Subcutaneous abdominal adipose tissue (tissue), 5 donors: ENCODE results near the gene ADGRF5.
A peak's percentile ranks its signal among the peaks of the same experiment; 100 is the strongest.

Experiments
- H3K27ac ChIP-seq: one replicate; pipeline ENCODE4 v1.7.0; 2013; ENCODE audit warnings: low read depth, mild to moderate bottlenecking, inconsistent platforms, low read length, moderate library complexity
- H3K27me3 ChIP-seq, 5 donors: one replicate each; pipeline ENCODE4 v1.7.0; 2013; ENCODE audit warnings: low read length in 5 of 5, inconsistent platforms in 1 of 5; ENCODE audit not compliant: control insufficient read depth in 5 of 5, insufficient read depth in 4 of 5
- H3K36me3 ChIP-seq, 5 donors: one replicate each; pipeline ENCODE4 v1.7.0; 2013; ENCODE audit warnings: low read length in 5 of 5; ENCODE audit not compliant: control insufficient read depth in 5 of 5, insufficient read depth in 5 of 5
- H3K4me1 ChIP-seq, 5 donors: one replicate each; pipeline ENCODE4 v1.7.0; 2013; ENCODE audit warnings: low read length in 5 of 5, mild to moderate bottlenecking in 3 of 5, moderate library complexity in 1 of 5; ENCODE audit not compliant: control insufficient read depth in 5 of 5, insufficient read depth in 5 of 5
- H3K4me3 ChIP-seq, 5 donors: one replicate each; pipeline ENCODE4 v1.7.0; 2013; ENCODE audit warnings: low read length in 5 of 5, low read depth in 1 of 5
- H3K9ac ChIP-seq, 5 donors: one replicate each; pipeline ENCODE4 v1.7.0; 2013; ENCODE audit warnings: low read length in 5 of 5, mild to moderate bottlenecking in 4 of 5, moderate library complexity in 3 of 5
- H3K9me3 ChIP-seq, 5 donors: one replicate each; pipeline ENCODE4 v1.7.0; 2013; ENCODE audit warnings: low read length in 5 of 5; ENCODE audit not compliant: control insufficient read depth in 5 of 5
- donor health status: healthy.
- donor health status: healthy.
- donor health status: healthy.
- donor health status: healthy.
- donor health status: healthy.

Gene ADGRF5

GRCh38 chr6:46921731-46922130 lies at the start of gene ADGRF5:
Gene ADGRF5 (minus strand): TSS chr6:46921938. CDS start chr6:46906762, 15,176 bp downstream.
- Histone ChIP-seq H3K27me3 (peaks cover 0 to 2% (median 0%) of the 10 kb centered on the region in 5 donors), H3K36me3 (no peaks in the 10 kb centered on the region), H3K4me3 (peak within 1 kb of the TSS; percentile 28 to 83 (median 69)), H3K9me3 (no peaks in the 10 kb centered on the region), H3K27ac (peak within 1 kb of the TSS; percentile 81), H3K9ac (peak within 1 kb of the TSS in 4 of 5 donors; percentile 50 to 82 (median 58)), H3K4me1 (peaks cover 0 to 48% (median 9%) of the 10 kb centered on the region in 5 donors)

GRCh38 chr6:46969206-46969605 lies 47.5 kb upstream of the ADGRF5 start:
- Histone ChIP-seq H3K9ac (no peak overlapping the region), H3K4me1 (no peaks in the 10 kb centered on the region), H3K27me3 (peaks cover 0 to 5% (median 0%) of the 10 kb centered on the region in 5 donors), H3K9me3 (no peaks in the 10 kb centered on the region), H3K4me3 (no peak overlapping the region), H3K36me3 (no peaks in the 10 kb centered on the region), H3K27ac (no peak overlapping the region)

- Histone ChIP-seq H3K4me1 (no peaks in the 10 kb centered on the region), H3K27ac (no peak overlapping the region), H3K27me3 (peaks cover 0 to 5% (median 0%) of the 10 kb centered on the region in 5 donors), H3K4me3 (no peak overlapping the region), H3K9me3 (no peaks in the 10 kb centered on the region), H3K36me3 (no peaks in the 10 kb centered on the region), H3K9ac (no peak overlapping the region)
These were observed 46.1 kb upstream of the ADGRF5 start for GRCh38 chr6:46967826-46968349.

GRCh38 chr6:46964716-46965519 lies 43.2 kb upstream of the ADGRF5 start:
- Histone ChIP-seq H3K4me1 (peaks cover 0 to 3% (median 0%) of the 10 kb centered on the region in 5 donors), H3K27ac (no peak overlapping the region)

GRCh38 chr6:46963626-46964025 lies 41.9 kb upstream of the ADGRF5 start:
- Histone ChIP-seq H3K4me1 (peaks cover 0 to 3% (median 0%) of the 10 kb centered on the region in 5 donors), H3K9me3 (no peaks in the 10 kb centered on the region), H3K36me3 (no peaks in the 10 kb centered on the region), H3K4me3 (no peak overlapping the region), H3K9ac (no peak overlapping the region), H3K27me3 (peaks cover 0 to 5% (median 0%) of the 10 kb centered on the region in 5 donors), H3K27ac (no peak overlapping the region)

More at GRCh38 chr6:46964716-46965519, 43.2 kb upstream of the ADGRF5 start:
- Histone ChIP-seq H3K9ac (no peak overlapping the region), H3K27me3 (peaks cover 0 to 5% (median 0%) of the 10 kb centered on the region in 5 donors), H3K4me3 (no peak overlapping the region), H3K36me3 (no peaks in the 10 kb centered on the region), H3K9me3 (no peaks in the 10 kb centered on the region)

- peaks cover 0 to 3% (median 0%) of the 10 kb centered on the region in 5 donors for H3K4me1 ChIP-seq
- H3K27ac ChIP-seq = no peak overlapping the region
- no peaks in the 10 kb centered on the region for H3K36me3 ChIP-seq
- peaks cover 0 to 5% (median 0%) of the 10 kb centered on the region in 5 donors for H3K27me3 ChIP-seq
- H3K9ac ChIP-seq = no peak overlapping the region
- H3K9me3 ChIP-seq = no peaks in the 10 kb centered on the region
- no peak overlapping the region for H3K4me3 ChIP-seq
These were observed 41.3 kb upstream of the ADGRF5 start for GRCh38 chr6:46963039-46963438.

- Histone ChIP-seq H3K9ac (no peak overlapping the region), H3K4me1 (peaks cover 0 to 3% (median 0%) of the 10 kb centered on the region in 5 donors), H3K4me3 (no peak overlapping the region), H3K27me3 (peaks cover 0 to 5% (median 0%) of the 10 kb centered on the region in 5 donors), H3K36me3 (no peaks in the 10 kb centered on the region), H3K9me3 (no peaks in the 10 kb centered on the region), H3K27ac (no peak overlapping the region)
These were observed 40.0 kb upstream of the ADGRF5 start for GRCh38 chr6:46961711-46962110.

GRCh38 chr6:46961232-46961631 lies 39.5 kb upstream of the ADGRF5 start:
- Histone ChIP-seq H3K27me3 (peaks cover 0 to 5% (median 0%) of the 10 kb centered on the region in 5 donors), H3K27ac (no peak overlapping the region), H3K9me3 (no peaks in the 10 kb centered on the region), H3K9ac (no peak overlapping the region), H3K4me1 (peaks cover 0 to 3% (median 0%) of the 10 kb centered on the region in 5 donors), H3K36me3 (no peaks in the 10 kb centered on the region), H3K4me3 (no peak overlapping the region)

- Histone ChIP-seq H3K4me3 (no peak overlapping the region), H3K9ac (no peak overlapping the region), H3K27ac (no peak overlapping the region), H3K36me3 (no peaks in the 10 kb centered on the region), H3K9me3 (no peaks in the 10 kb centered on the region), H3K27me3 (no peaks in the 10 kb centered on the region), H3K4me1 (peaks cover 0 to 8% (median 0%) of the 10 kb centered on the region in 5 donors)
These were observed 37.7 kb upstream of the ADGRF5 start for GRCh38 chr6:46959419-46959818.

- no peaks in the 10 kb centered on the region for H3K36me3 ChIP-seq
- H3K9me3 ChIP-seq = no peaks in the 10 kb centered on the region
- H3K4me3 ChIP-seq = no peak overlapping the region
- peaks cover 0 to 20% (median 0%) of the 10 kb centered on the region in 5 donors for H3K4me1 ChIP-seq
- H3K27ac ChIP-seq = no peak overlapping the region
- no peaks in the 10 kb centered on the region for H3K27me3 ChIP-seq
- H3K9ac ChIP-seq = no peak overlapping the region
These were observed 34.7 kb upstream of the ADGRF5 start for GRCh38 chr6:46956409-46956808.
